IPS-11a (cell line): ENCODE results near the gene ACYP1.
"Not testable (repeated sequence)": the region's sequence is repeated elsewhere in the genome, so short reads cannot be mapped to it uniquely, and the experiment has no call there.

Experiments used
- H3K4me3 ChIP-seq: one replicate; pipeline ENCODE4 v1.5.1; 2013; ENCODE audit warnings: low read depth, low read length, control low read depth

Gene ACYP1

GRCh38 chr14:75068294-75069120, 4.7 kb upstream of the ACYP1 start:
- H3K4me3 ChIP-seq: peak overlapping the region; percentile 65

DNA sequence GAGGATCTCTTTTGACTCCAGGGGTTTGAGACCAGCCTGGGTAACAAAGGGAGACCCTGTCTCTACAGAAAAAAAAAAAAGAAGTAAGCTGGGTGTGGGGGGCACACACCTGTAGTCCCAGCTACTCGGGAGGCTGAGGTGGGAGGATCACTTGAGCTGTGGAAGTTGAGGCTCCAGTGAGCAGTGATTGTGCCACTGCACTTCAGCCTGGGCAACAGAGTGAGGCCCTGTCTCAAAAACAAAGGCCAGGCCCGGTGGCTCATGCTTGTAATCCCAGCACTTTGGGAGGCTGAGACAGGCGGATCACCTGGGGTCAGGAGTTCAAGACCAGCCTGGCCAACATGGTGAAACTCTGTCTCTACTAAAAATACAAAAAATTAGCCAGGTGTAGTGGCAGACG, 3.9 kb upstream of the ACYP1 start:
- H3K4me3 ChIP-seq: not testable (repeated sequence)

GRCh38 chr14:75067212-75067611, 3.4 kb upstream of the ACYP1 start:
- H3K4me3 ChIP-seq: no peak overlapping the region

GRCh38 chr14:75066691-75067090, 2.9 kb upstream of the ACYP1 start:
- no peak overlapping the region for H3K4me3 ChIP-seq

- peak overlapping the region; percentile 84 for H3K4me3 ChIP-seq
Observed at GRCh38 chr14:75064205-75064567, 362 bp upstream of the ACYP1 start.

DNA sequence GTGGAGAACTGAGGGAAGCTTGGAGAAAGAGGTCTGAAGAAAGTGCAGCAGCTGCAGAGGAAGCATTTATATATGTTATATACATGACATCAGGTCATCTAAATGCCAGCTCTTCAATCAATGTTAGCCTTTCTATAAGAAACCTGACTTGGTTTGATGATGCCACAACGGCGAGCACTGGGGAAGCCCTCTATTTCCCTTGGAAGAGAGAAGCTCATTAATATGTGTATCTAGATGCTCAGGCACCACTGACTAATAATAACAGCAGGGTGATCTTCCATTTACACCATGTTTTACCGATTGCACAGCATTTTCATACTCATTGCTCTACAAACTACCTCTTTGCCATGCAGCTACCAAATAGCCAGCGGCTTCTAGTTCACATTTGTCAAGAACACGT, 811 bp downstream of the ACYP1 start:
- peak overlapping the region; percentile 84 for H3K4me3 ChIP-seq

GRCh38 chr14:75060420-75060819, 3.4 kb downstream of the ACYP1 start:
- H3K4me3 ChIP-seq: no peak overlapping the region

GRCh38 chr14:75059642-75060041, 4.2 kb downstream of the ACYP1 start:
- H3K4me3 ChIP-seq: no peak overlapping the region

GRCh38 chr14:75054421-75054820, 9.4 kb downstream of the ACYP1 start:
- H3K4me3 ChIP-seq: no peak overlapping the region

GRCh38 chr14:75053396-75054291, 10.2 kb downstream of the ACYP1 start:
- H3K4me3 ChIP-seq: no peak overlapping the region

GRCh38 chr14:75051556-75051899, 12.3 kb downstream of the ACYP1 start:
- no peak overlapping the region for H3K4me3 ChIP-seq

DNA sequence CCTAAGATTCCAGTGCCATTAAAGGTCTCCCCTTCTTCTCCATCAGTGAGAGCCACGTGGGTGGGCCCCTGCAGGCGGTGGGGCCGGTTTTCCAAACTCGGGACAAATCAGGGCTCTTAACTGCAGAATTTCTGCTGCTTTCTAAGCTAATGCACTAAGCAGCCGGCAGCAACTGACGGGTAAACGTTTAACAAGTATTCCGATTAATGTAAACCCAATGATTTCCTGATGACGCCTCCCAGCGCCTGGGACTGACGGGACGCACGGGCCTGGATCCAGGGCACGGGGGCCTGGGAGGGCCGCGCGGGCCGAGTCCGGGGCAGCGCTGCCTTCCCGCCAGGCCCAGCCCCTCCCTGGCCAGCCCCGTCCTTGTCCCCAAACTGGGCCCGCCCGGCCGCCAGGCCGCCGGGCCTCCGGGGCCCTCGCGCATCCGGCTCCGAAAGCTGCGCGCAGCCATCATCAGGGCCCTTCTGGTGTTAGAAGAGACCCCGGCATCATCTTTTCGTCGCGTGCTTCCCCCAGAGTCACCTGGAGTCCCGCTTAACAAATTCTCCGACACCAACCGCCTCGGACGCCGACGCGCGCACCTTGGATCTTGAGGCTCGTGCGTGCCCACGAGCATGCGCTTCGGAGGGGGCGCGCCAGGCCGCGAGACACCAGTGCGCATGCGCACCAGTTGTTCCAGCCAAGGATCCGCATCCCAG, 12.8 kb downstream of the ACYP1 start, which contains the start of gene MLH3:
Gene MLH3 (minus strand): TSS at position 616 of the 704 bp plus-strand sequence. CDS start 1,812 bp downstream, outside the sequence.
- H3K4me3 ChIP-seq: peak within 1 kb of the TSS; percentile 53

GRCh38 chr14:75049731-75050201, 14.1 kb downstream of the ACYP1 start:
- no peak overlapping the region for H3K4me3 ChIP-seq

DNA sequence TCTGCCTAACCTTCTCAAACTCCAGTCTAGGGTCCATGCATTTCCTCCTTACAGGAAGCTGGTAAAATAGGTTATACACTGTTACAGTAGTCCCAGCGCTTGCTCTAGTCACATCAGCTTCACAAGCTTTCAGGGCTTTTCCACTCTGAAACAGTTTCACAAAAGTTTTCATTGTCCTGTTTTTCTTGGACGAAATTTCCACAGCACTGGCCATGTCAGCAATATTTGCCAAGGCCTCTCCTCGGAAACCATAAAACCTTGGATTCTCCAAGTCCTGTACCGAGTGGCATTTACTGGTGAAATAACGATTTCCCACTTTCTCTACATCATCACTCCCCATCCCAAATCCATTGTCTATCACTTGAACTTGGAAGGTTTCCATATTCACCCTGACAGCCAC, 14.7 kb downstream of the ACYP1 start:
- no peak overlapping the region for H3K4me3 ChIP-seq

GRCh38 chr14:75048101-75048500, 15.7 kb downstream of the ACYP1 start:
- H3K4me3 ChIP-seq: no peak overlapping the region

DNA sequence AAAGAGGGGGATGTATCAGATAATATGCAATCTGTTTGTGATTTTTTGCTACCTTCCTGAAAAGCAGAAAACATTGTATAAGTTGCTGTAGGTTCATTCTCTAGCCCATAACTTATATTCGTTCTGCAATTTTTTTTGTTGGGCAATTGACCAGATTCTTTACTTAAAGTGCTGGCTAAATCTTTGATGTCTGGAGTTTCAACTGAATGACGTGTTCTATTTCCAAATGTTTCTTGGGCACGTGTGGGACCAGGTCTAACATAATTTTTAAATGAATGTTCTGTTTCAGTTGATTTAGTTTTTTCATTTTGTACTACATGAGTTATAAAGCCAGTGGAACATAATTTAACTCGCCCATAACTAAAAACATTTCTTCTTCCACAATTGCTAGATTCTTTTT, 16.3 kb downstream of the ACYP1 start:
- no peak overlapping the region for H3K4me3 ChIP-seq

DNA sequence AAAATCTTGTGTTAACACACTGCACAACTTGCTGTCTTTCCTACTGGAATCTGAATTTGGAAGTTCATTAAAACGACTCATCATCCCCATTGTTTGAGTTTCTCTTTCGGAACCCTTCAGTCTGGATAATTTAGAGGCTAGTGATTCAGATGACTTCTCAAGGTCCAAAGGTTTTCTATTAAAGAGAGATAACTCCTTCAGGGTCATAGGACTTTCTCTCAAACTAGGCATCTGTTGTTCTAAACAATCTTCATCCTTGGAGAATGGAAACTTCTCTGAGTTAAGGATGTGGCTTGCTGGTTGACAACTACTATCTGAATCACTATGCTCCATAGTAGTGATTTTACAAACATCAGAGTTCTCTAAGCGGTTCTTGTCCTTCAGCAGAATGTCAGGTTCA, 16.9 kb downstream of the ACYP1 start:
- H3K4me3 ChIP-seq: no peak overlapping the region

GRCh38 chr14:75046275-75046674, 17.5 kb downstream of the ACYP1 start:
- no peak overlapping the region for H3K4me3 ChIP-seq

- H3K4me3 ChIP-seq: no peak overlapping the region
Observed at GRCh38 chr14:75044752-75045151, 19.1 kb downstream of the ACYP1 start.

DNA sequence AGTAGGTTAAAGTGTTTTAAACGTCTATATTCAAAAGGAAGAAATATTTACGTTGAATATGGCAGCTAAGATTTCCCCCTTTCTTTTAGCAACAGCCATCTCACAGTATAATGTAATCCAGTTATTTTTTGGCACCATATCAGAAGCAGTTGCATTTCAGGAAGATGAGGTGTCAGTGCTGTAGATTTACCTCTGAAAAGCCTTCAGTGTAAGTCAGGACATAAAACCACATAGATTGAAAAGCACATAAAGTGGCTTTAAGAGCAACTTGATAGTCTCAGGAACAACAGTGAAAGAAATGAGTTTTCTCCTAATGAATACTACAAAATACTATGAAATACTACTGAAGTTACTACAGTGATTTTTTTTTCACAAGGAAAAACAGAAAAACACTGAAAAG, 19.5 kb downstream of the ACYP1 start:
- H3K4me3 ChIP-seq: no peak overlapping the region

- no peak overlapping the region for H3K4me3 ChIP-seq
Observed at GRCh38 chr14:75042035-75042434, 21.8 kb downstream of the ACYP1 start.
